CD4-positive, alpha-beta memory T cell (primary cell): ENCODE data around the gene YWHAQ. TPM values are rescaled to one million over a fixed set of nuclear protein-coding genes. Genes with fewer than 3 reads are reported as not detected.

Experiments
- CTCF ChIA-PET: fragments of 350-600 bp; sonication (Branson Sonifier 250); formaldehyde crosslinking; loops from one replicate; lab custom pipeline; 2021; ENCODE audit warnings: inconsistent platforms; ENCODE audit not compliant: partially characterized antibody; lab: Charles Lee
- POLR2A ChIA-PET: fragments of 350-600 bp; sonication (Branson Sonifier 250); formaldehyde crosslinking; loops from one replicate; lab custom pipeline; 2021; ENCODE audit not compliant: partially characterized antibody; lab: Charles Lee
- DNase-seq, 5 donors: peaks; one replicate each; pipeline versions ENCODE4 v3.0.0 to v3.0.0-alpha.2; 2020 to 2022; ENCODE audit warnings: mixed read lengths in 1 of 5
- H3K27ac ChIP-seq: one replicate; pipeline ENCODE4 v1.7.0; 2013; ENCODE audit warnings: low read depth, low read length
- H3K27me3 ChIP-seq: 2 replicates; pipeline ENCODE4 v1.7.0; 2013; ENCODE audit warnings: mild to moderate bottlenecking, low read length, moderate library complexity; ENCODE audit not compliant: insufficient read depth
- H3K36me3 ChIP-seq: 2 replicates; pipeline ENCODE4 v1.7.0; 2013; ENCODE audit warnings: mild to moderate bottlenecking, low read length, moderate library complexity; ENCODE audit not compliant: insufficient read depth
- H3K4me1 ChIP-seq: 2 replicates; pipeline ENCODE4 v1.7.0; 2013; ENCODE audit warnings: mild to moderate bottlenecking, low read length, moderate library complexity; ENCODE audit not compliant: insufficient read depth
- H3K4me3 ChIP-seq, 2 donors: one replicate each; pipeline ENCODE4 v1.7.0; 2013; ENCODE audit warnings: low read length in 2 of 2, mild to moderate bottlenecking in 1 of 2
- H3K9me3 ChIP-seq, 2 donors: one replicate each; pipeline ENCODE4 v1.7.0; 2013; ENCODE audit warnings: low read length in 2 of 2, control low read depth in 1 of 2; ENCODE audit not compliant: control insufficient read depth in 1 of 2
- H3K27ac Mint-ChIP-seq, 7 donors: one replicate each; pipeline ENCODE4 v1.8.0; 2020 to 2021; ENCODE audit warnings: mixed read lengths in 7 of 7, mild to moderate bottlenecking in 6 of 7, inconsistent platforms in 3 of 7, moderate library complexity in 3 of 7
- H3K27me3 Mint-ChIP-seq, 2 donors: one replicate each; pipeline ENCODE4 v1.8.0; 2020 to 2021; ENCODE audit warnings: mixed read lengths in 2 of 2
- H3K36me3 Mint-ChIP-seq, 2 donors: one replicate each; pipeline ENCODE4 v1.8.0; 2020 to 2021; ENCODE audit warnings: mixed read lengths in 2 of 2, inconsistent platforms in 1 of 2, mild to moderate bottlenecking in 1 of 2
- H3K4me1 Mint-ChIP-seq, 4 donors: one replicate each; pipeline ENCODE4 v1.8.0; 2020 to 2021; ENCODE audit warnings: mixed read lengths in 4 of 4, mild to moderate bottlenecking in 1 of 4
- H3K4me3 Mint-ChIP-seq, 8 donors: one replicate each; pipeline ENCODE4 v1.8.0; 2020 to 2021; ENCODE audit warnings: mixed read lengths in 8 of 8, mild to moderate bottlenecking in 7 of 8, moderate library complexity in 6 of 8, inconsistent platforms in 3 of 8
- H3K9me3 Mint-ChIP-seq, 8 donors: one replicate each; pipeline ENCODE4 v1.8.0; 2020 to 2021; ENCODE audit warnings: mixed read lengths in 8 of 8, mild to moderate bottlenecking in 5 of 8, inconsistent platforms in 3 of 8, moderate library complexity in 1 of 8
- intact Hi-C: fragments of 100-400 bp; cut with micrococcal nuclease; formaldehyde crosslinking; loops from one replicate; pipeline ENCODE4 v1.15.1; 2023
- polyA plus RNA-seq, 2 donors: library from polyadenylated mRNA; unstranded; fragments of 300-500 nt; fragmentation: Illumina TruSeq; gene quantifications; one replicate each; pipeline ENCODE4 v1.2.3, GENCODE V29; 2021
- total RNA-seq, 2 experiments: library from RNA; stranded (reverse); gene quantifications; one replicate each; pipeline ENCODE4 v1.2.3, GENCODE V29; 2021

The YWHAQ gene
- total and polyA plus RNA-seq, 4 experiments from 2014 or later, result 124 to 504 (median 220) TPM

GRCh38 chr2:9655441-9656269 is 24.9 kb upstream of the YWHAQ start:
- H3K27ac ChIP-seq, result no peak overlapping the region

GRCh38 chr2:9654452-9655100 is 23.8 kb upstream of the YWHAQ start:
- Histone ChIP-seq H3K36me3 (no peaks in the 10 kb centered on the region), H3K9me3 (no peaks in the 10 kb centered on the region), H3K27ac (no peak overlapping the region), H3K4me1 (peaks cover 35% of the 10 kb centered on the region), H3K27me3 (no peaks in the 10 kb centered on the region), H3K4me3 (no peak overlapping the region)
- Mint-ChIP-seq H3K9me3 (no peaks in the 10 kb centered on the region), H3K4me1 (peaks cover 21 to 47% (median 33%) of the 10 kb centered on the region in 4 donors), H3K36me3 (peaks cover 0 to 5% of the 10 kb centered on the region in 2 donors), H3K27ac (peak overlapping the region in 3 of 7 donors; percentile 38 to 71 (median 53)), H3K4me3 (peak overlapping the region in 2 of 8 donors; percentile 5 to 52), H3K27me3 (no peaks in the 10 kb centered on the region)
- ChIA-PET POLR2A (interaction anchor here (1.0 kb wide), 1 partner anchor 21 kb away, joined by 3 read pairs; no protein-coding TSS in a partner anchor), CTCF (interaction anchor here (1.1 to 1.5 kb wide), 2 partner anchors 10 to 57 kb away, joined by 3 read pairs; no protein-coding TSS in a partner anchor)
- no peak for DNase-seq
- intact Hi-C loops, result loop anchor here (2.0 kb wide), 1 partner anchor 24 kb away; the partner anchor contains the start of gene YWHAQ

More at GRCh38 chr2:9655441-9656269, 24.9 kb upstream of the YWHAQ start:
- peak overlapping the region; percentile 81 to 90 (median 87) for H3K27ac Mint-ChIP-seq
- DNase-seq, result peak in 3 of 5 donors; percentile 38 to 63 (median 44)
- peak overlapping the region in 7 of 8 donors; percentile 51 to 78 (median 63) for H3K4me3 Mint-ChIP-seq
- CTCF ChIA-PET, result interaction anchor here (1.1 to 1.5 kb wide), 2 partner anchors 9 to 56 kb away, joined by 3 read pairs; no protein-coding TSS in a partner anchor
- intact Hi-C loops, result loop anchor here (2.0 kb wide), 1 partner anchor 25 kb away; the partner anchor contains the start of gene YWHAQ
- H3K9me3 Mint-ChIP-seq, result no peaks in the 10 kb centered on the region
- H3K4me3 ChIP-seq, result no peak overlapping the region
- POLR2A ChIA-PET, result interaction anchor here (0.8 to 1.2 kb wide), 4 partner anchors 22 to 98 kb away, joined by 3 to 4 read pairs (median 4); partner anchors contain the start of gene YWHAQ
- no peaks in the 10 kb centered on the region for H3K9me3 ChIP-seq
- H3K4me1 ChIP-seq, result peaks cover 35% of the 10 kb centered on the region
- peaks cover 18 to 42% (median 29%) of the 10 kb centered on the region in 4 donors for H3K4me1 Mint-ChIP-seq
- peaks cover 0 to 2% of the 10 kb centered on the region in 2 donors for H3K36me3 Mint-ChIP-seq
- no peaks in the 10 kb centered on the region for H3K36me3 ChIP-seq
- H3K27me3 Mint-ChIP-seq, result no peaks in the 10 kb centered on the region
- H3K27me3 ChIP-seq, result no peaks in the 10 kb centered on the region

DNA sequence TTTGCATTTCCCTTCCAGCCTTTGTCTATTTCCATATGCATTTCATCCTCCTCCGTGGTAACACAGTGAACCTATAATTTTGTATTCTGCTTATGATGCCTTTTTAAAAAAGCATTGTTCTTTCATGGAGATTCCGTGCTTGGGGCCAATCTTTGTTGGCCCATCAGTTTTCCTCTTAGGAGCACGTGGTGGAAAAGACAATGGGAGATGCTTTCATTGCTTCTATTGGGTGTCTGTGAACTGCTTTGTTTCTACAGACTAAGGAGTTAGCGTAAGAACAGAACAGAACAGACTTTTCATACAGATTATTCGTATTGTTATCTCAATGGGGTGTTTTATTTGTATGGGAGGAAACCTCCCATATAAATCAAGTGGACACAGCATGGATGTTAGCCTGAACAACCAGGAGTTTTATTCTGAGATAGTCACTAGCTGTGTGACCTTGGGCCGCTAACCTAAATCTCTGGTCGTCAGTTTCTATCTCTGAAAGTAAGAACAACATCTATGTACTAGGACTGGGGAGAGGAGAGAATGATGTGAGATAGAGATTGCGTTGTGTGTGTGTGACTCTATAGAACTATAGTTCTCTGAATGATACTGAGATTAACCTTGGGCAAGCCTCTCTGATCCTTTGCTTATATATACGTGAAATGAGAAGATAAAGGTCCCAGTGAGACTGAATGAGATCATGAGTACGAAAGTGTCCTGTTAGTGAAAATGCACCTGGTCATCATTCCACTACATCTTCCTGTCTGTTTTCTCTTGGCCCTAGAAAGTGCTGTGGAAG is 22.9 kb upstream of the YWHAQ start:
- no peaks in the 10 kb centered on the region for H3K9me3 ChIP-seq
- Mint-ChIP-seq H3K9me3 (no peaks in the 10 kb centered on the region), H3K4me1 (peaks cover 24 to 52% (median 36%) of the 10 kb centered on the region in 4 donors), H3K4me3 (peak overlapping the region in 1 of 8 donors; percentile 7), H3K27me3 (no peaks in the 10 kb centered on the region), H3K27ac (peak overlapping the region in 2 of 7 donors; percentile 8 to 31), H3K36me3 (peaks cover 0 to 5% of the 10 kb centered on the region in 2 donors)
- ChIA-PET CTCF (no interaction called here), POLR2A (no interaction called here)
- H3K4me1 ChIP-seq, result peaks cover 35% of the 10 kb centered on the region
- no peak overlapping the region for H3K27ac ChIP-seq
- intact Hi-C loops, result loop anchor here (2.0 kb wide), 1 partner anchor 23 kb away; the partner anchor contains the start of gene YWHAQ
- H3K27me3 ChIP-seq, result no peaks in the 10 kb centered on the region
- no peak for DNase-seq
- no peak overlapping the region for H3K4me3 ChIP-seq
- no peaks in the 10 kb centered on the region for H3K36me3 ChIP-seq

DNA sequence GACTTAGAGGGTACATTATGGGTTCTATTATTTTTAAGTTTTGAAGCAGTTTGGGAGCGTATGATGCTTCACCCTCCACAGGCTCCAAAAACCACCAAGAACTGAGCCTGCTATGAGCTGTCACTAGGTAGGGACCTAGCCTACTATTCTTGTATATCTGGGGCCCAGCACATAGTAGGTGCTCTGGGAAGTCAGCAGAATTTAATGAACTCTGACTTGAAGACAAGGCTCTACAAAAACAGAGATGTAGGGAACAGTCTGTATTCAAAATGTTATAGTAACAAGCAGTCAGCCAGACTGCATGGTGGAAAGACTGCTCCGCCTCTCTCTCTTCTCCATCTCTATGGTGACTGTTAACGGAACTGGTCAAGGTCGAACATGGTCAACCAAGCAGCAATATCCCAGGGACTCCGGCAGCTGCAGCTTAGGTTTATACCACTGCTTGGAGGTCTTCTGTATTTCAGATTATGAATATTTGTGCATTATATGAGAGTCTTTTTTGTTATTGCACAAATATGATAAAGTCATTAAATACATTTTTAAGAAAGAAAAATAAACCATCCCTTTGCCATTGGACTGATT is 22.2 kb upstream of the YWHAQ start:
- Histone ChIP-seq H3K27me3 (no peaks in the 10 kb centered on the region), H3K9me3 (no peaks in the 10 kb centered on the region), H3K4me1 (peaks cover 35% of the 10 kb centered on the region), H3K4me3 (no peak overlapping the region), H3K27ac (no peak overlapping the region), H3K36me3 (no peaks in the 10 kb centered on the region)
- Mint-ChIP-seq H3K36me3 (peaks cover 0 to 5% of the 10 kb centered on the region in 2 donors), H3K9me3 (no peaks in the 10 kb centered on the region), H3K27me3 (no peaks in the 10 kb centered on the region), H3K4me1 (peaks cover 24 to 52% (median 35%) of the 10 kb centered on the region in 4 donors), H3K27ac (no peak overlapping the region), H3K4me3 (no peak overlapping the region)
- intact Hi-C loops, result no loop called here
- POLR2A ChIA-PET, result no interaction called here
- no peak for DNase-seq
- CTCF ChIA-PET, result no interaction called here

DNA sequence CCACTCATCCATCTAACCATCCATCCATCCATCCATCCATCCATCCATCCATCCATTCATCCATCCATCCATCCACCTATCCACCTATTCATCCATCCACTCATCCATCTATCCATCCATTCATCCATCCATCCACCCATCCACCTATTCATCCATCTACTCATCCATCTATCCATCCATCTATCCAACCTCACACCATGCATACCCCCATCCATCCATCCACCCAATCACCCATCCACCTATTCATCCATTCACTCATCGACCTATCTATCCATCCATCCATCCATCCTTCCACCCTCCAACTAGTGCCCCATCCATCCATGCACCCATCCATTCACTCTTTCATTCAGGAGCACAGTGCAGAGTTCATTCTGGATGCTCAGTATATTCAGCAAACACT is 21.5 kb upstream of the YWHAQ start:
- Histone ChIP-seq H3K4me1 (peaks cover 33% of the 10 kb centered on the region), H3K36me3 (no peaks in the 10 kb centered on the region), H3K27me3 (no peaks in the 10 kb centered on the region), H3K9me3 (no peaks in the 10 kb centered on the region), H3K27ac (no peak overlapping the region), H3K4me3 (no peak overlapping the region)
- CTCF ChIA-PET, result no interaction called here
- POLR2A ChIA-PET, result no interaction called here
- Mint-ChIP-seq H3K4me1 (peaks cover 21 to 50% (median 32%) of the 10 kb centered on the region in 4 donors), H3K27me3 (no peaks in the 10 kb centered on the region), H3K4me3 (no peak overlapping the region), H3K9me3 (no peaks in the 10 kb centered on the region), H3K36me3 (peaks cover 0 to 5% of the 10 kb centered on the region in 2 donors), H3K27ac (peak overlapping the region in 1 of 7 donors; percentile 36)
- DNase-seq, result no peak
- intact Hi-C loops, result no loop called here

GRCh38 chr2:9650119-9650821 is 19.5 kb upstream of the YWHAQ start:
- Histone ChIP-seq H3K36me3 (no peaks in the 10 kb centered on the region), H3K4me3 (no peak overlapping the region), H3K9me3 (no peaks in the 10 kb centered on the region), H3K27ac (no peak overlapping the region), H3K27me3 (no peaks in the 10 kb centered on the region), H3K4me1 (peaks cover 14% of the 10 kb centered on the region)
- Mint-ChIP-seq H3K27me3 (no peaks in the 10 kb centered on the region), H3K4me1 (peaks cover 9 to 34% (median 19%) of the 10 kb centered on the region in 4 donors), H3K36me3 (peaks cover 0 to 5% of the 10 kb centered on the region in 2 donors), H3K4me3 (no peak overlapping the region), H3K27ac (peak overlapping the region in 1 of 7 donors; percentile 52), H3K9me3 (no peaks in the 10 kb centered on the region)
- intact Hi-C loops, result no loop called here
- ChIA-PET CTCF (no interaction called here), POLR2A (interaction anchor here (1.0 kb wide), 1 partner anchor 19 kb away, joined by 3 read pairs; the partner anchor contains the start of gene YWHAQ)
- no peak for DNase-seq
